ENCODE data around the gene GTPBP6.

GTPBP6 gene

DNA sequence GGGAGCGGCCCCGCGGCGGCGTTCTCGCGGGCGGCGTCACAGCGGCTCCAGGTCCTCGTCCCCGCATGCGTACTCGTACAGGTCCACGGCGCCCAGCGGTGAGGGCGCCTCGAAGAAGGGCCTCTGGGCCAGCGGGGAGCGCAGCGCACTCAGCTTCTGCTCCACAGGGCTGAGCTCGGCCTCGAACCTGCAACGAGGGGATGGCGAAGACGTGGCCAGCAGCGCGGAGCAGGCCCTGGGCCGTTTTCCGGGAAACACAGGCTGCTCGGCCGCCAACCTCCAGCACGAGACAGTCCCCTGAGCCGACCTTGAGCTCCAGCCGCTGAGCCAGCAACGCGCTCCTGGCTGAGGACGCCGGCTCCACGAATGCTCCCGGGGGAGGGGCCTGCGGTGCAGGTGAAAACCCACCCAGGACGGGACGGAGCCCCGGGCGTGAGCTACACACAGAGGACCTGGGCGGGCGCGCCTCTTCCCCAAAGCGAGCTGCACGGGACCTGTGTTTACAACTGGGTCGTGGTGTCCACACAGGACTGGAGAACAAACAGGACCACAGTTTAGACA is 15.8 kb upstream of the GTPBP6 start:
- TF ChIP-seq, protein P1, sequence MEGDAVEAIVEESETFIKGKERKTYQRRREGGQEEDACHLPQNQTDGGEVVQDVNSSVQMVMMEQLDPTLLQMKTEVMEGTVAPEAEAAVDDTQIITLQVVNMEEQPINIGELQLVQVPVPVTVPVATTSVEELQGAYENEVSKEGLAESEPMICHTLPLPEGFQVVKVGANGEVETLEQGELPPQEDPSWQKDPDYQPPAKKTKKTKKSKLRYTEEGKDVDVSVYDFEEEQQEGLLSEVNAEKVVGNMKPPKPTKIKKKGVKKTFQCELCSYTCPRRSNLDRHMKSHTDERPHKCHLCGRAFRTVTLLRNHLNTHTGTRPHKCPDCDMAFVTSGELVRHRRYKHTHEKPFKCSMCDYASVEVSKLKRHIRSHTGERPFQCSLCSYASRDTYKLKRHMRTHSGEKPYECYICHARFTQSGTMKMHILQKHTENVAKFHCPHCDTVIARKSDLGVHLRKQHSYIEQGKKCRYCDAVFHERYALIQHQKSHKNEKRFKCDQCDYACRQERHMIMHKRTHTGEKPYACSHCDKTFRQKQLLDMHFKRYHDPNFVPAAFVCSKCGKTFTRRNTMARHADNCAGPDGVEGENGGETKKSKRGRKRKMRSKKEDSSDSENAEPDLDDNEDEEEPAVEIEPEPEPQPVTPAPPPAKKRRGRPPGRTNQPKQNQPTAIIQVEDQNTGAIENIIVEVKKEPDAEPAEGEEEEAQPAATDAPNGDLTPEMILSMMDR (conservative IDR thresholded peaks at IDR 0.05; ENCODE audit: control insufficient read depth, insufficient read depth, low read depth, low read length) = no peak
- no peak overlapping the region for H3K4me3 ChIP-seq (ENCODE audit: control insufficient read depth, low read depth, low read length)
- DNase-seq (ENCODE audit: low read depth) = no peak

DNA sequence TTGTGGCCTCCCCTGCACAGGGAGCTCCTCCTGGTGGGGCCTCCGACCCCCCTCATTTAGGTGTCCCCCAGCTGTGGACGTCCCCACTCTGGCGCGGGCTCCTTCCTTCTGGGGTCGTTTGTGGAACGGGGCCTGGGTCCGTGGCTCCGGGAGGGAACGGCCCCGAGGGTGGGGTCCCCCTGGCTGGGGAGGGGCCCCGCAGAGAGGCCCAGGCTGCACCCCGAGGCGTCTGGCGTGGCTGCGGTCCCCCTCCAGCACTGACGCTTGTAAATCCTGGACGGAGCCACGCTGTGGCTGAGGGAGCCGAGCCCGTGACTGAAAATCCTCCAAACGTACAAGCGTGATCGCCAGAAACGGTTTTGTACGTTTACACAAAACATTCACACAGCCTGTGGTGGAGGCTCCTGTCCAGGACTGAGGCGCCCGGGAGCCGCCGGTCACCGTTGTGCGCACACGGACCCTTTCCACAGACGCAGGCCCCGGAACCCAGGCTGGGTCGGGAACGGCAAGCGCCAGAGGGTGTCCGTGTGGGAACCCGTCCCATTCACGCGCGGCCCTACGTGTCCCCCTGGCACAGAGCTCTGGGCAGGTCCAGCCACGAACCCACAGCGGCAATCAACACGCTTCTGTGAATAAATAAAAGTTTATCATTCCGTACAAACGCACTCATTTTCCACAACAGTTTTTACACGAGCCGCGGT is 15.2 kb upstream of the GTPBP6 start:
- H3K4me3 ChIP-seq (ENCODE audit: control insufficient read depth, low read depth, low read length) = no peak overlapping the region
- no peak for DNase-seq (ENCODE audit: low read depth)
- TF ChIP-seq, protein P1 (conservative IDR thresholded peaks at IDR 0.05; ENCODE audit: control insufficient read depth, insufficient read depth, low read depth, low read length) = no peak

DNA sequence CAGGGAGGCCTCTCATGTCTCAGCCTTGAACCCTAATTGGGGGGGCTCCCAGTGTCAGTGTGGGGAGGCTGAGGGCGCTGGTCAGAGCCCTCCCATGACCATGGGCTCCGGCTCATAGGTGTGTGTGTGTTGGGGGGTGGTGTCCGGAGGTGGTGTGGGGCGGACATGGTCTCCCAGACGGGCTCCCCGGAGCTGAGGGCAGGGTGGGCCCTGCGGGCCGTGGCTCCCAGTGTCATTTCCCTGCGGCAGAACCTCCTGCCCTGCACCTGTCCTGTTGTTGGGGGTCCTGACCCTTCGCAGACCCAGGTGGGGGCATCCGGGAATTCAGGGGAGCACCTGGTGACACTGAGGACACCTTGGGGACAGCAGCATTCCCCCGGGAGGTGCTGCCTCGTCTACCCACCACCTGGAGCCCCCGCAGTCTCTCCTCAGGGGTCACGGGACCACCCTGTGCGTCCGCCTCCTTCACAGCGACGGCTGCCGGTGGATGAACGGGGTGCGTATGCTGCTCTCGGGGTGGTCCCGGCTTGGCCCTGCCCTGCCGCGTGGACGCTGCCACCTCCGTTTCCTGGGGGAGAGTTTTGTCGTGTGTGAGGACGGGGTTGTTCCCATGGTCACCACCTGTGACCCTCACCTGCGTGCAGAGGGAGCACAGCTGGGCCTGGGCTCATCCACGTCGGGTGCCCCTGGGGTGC is 14.5 kb upstream of the GTPBP6 start:
- no peak for DNase-seq (ENCODE audit: low read depth)
- TF ChIP-seq, protein P1 (conservative IDR thresholded peaks at IDR 0.05; ENCODE audit: control insufficient read depth, insufficient read depth, low read depth, low read length) = no peak

DNA sequence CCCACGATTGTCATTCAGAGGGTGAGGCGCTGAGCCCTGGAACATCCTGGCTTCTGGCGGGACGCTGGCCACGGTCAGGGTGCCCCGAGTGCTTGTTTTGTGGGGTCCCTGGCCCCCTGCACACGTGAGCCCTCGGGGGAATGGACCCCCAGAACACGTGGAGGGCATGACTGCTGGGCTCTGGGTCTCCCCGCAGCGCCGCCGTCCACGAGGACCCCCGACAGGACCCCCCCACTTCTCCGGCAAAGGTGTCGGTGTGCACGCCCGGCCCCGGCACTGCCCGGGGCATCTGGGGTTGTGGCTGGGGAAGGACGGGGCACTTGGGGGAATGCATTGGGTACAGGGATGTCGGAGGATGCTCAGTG is 13.9 kb upstream of the GTPBP6 start:
- no peak for DNase-seq (ENCODE audit: low read depth)
- TF ChIP-seq, protein P1 (conservative IDR thresholded peaks at IDR 0.05; ENCODE audit: control insufficient read depth, insufficient read depth, low read depth, low read length) = no peak
- no peak overlapping the region for H3K4me3 ChIP-seq (ENCODE audit: control insufficient read depth, low read depth, low read length)

More for the DNA sequence above, 14.5 kb upstream of the GTPBP6 start:
- no peak overlapping the region for H3K4me3 ChIP-seq (ENCODE audit: control insufficient read depth, low read depth, low read length)

DNA sequence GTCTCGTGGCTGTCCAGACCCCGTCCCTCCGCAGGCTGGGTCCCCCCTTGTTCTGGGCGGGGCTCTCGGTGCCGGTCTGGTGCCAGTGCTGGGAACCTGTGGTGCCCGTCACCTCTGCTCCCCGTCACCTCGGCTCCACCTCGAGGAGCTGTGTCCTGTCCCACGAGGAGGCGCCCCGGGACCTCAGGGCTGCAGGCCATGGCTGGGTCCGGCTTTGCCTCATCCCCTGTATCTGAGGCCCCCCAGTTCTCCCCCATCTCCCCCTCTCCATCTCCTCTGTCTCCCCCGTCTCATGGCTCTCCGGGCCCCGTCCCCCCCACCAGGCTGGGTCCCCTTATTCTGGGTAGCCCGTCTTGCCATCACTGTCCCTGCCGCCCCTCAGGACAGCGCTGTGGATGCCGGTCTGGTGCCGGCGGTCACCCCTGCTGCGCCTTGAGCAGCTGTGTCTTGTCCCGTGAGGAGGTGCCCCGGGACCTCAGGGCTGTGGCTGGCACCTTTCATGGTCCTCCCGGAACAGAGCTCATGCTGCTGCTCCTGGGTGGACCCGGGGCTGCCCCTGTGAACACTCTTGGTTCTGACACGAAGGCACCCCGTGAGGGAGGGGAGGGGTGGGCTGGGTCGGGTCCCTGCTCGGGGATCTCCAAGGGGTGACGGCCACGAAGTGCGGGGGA is 13.4 kb upstream of the GTPBP6 start:
- TF ChIP-seq, protein P1 (conservative IDR thresholded peaks at IDR 0.05; ENCODE audit: control insufficient read depth, insufficient read depth, low read depth, low read length) = no peak
- no peak overlapping the region for H3K4me3 ChIP-seq (ENCODE audit: control insufficient read depth, low read depth, low read length)
- no peak for DNase-seq (ENCODE audit: low read depth)

DNA sequence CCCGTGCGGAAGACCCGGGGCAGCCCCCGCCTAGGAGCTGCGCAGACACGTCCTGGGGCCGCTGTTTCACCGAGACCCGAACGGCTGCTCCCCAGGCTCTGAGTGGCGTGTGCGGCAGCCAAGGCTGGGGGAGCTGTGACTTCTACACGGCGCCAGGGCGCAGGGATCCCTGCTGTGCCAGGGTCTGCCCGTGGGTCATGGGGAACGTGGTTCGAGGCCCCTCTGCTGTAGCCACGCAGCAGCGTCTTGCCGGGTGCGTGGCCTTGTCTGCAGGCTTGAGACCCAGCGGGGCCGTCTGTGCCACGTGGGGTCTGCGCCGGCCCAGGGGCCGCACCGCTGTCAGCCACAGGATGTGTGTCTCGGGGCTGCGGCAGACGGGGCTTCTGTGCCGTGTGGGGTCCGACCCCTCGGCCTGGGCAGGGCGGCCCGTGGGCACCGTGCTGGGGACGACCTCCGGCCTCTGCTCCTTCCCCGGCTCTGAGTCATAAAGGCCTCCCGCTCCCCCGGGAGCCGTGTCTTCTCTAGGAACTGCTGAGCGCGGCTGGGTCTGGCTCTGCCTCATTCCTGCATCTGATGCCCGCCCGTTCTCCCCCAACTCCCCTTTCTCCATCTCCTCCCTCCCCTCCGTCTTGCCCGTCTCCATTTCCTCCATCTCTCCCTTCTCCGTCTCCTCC is 12.7 kb upstream of the GTPBP6 start:
- DNase-seq (ENCODE audit: low read depth) = peak; percentile 49
- TF ChIP-seq, protein P1 (conservative IDR thresholded peaks at IDR 0.05; ENCODE audit: control insufficient read depth, insufficient read depth, low read depth, low read length) = no peak
- no peak overlapping the region for H3K4me3 ChIP-seq (ENCODE audit: control insufficient read depth, low read depth, low read length)

Measured in fibroblast of mammary gland (primary cell).